D721Med (cell line): ENCODE results near the gene COL4A4.
"Not testable (repeated sequence)": the region's sequence is repeated elsewhere in the genome, so short reads cannot be mapped to it uniquely, and the experiment has no call there.

Experiments
- DNase-seq: peaks from one replicate; pipeline ENCODE4 v3.0.0; 2011; ENCODE audit warnings: low spot score; ENCODE audit not compliant: insufficient read length
- FAIRE-seq: peaks from 2 replicates; lab custom pipeline; 2011; peaks lifted over from hg19 to GRCh38; lab: Jason Lieb, UNC
- TF ChIP-seq, protein P1 (sequence below): IDR thresholded peaks from 2 replicates; pipeline ENCODE4 v1.5.1; 2012; ENCODE audit warnings: mild to moderate bottlenecking, control low read depth; ENCODE audit not compliant: insufficient read depth; ENCODE audit errors: missing control alignments

The COL4A4 gene

DNA sequence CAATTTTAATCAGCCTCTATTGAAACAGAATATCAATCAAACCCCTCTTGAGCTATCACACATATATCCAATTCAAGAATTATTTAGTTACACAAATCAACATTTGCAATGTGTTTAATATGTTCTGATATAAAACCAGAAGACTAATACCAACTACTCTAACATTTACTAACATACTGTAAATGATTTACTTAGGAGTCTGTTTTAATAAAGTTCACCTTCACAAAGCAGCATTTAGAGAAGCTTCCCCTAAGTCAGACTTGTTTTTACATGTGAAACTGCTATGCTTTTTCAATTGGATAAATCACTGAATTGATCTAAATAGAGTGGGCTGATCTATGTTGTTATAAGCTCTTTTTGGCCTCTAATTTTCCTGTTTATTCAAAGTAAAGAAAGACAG lies 18.8 kb upstream of the COL4A4 start:
- TF ChIP-seq, protein P1, sequence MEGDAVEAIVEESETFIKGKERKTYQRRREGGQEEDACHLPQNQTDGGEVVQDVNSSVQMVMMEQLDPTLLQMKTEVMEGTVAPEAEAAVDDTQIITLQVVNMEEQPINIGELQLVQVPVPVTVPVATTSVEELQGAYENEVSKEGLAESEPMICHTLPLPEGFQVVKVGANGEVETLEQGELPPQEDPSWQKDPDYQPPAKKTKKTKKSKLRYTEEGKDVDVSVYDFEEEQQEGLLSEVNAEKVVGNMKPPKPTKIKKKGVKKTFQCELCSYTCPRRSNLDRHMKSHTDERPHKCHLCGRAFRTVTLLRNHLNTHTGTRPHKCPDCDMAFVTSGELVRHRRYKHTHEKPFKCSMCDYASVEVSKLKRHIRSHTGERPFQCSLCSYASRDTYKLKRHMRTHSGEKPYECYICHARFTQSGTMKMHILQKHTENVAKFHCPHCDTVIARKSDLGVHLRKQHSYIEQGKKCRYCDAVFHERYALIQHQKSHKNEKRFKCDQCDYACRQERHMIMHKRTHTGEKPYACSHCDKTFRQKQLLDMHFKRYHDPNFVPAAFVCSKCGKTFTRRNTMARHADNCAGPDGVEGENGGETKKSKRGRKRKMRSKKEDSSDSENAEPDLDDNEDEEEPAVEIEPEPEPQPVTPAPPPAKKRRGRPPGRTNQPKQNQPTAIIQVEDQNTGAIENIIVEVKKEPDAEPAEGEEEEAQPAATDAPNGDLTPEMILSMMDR: no peak
- DNase-seq (no peak), FAIRE-seq (no peak)

DNA sequence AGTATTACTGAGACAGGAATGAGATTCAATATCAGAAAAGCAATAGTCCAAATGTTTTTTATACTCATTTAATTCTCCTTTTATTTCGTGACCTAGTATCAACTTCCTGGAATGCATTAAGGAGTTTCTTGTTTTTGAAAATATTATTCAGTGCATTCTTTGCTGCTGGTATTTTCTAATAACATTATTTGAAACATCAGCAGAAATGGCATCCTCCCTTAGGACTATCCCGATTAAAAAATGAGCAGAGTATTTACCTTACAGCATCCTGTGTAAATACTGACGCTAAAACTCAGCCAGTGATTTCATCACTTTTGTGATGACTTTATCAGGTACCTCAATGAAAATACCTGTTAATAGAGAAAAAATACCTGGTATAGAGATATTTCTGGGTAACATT lies 16.8 kb upstream of the COL4A4 start:
- TF ChIP-seq, protein P1: no peak
- FAIRE-seq (no peak), DNase-seq (no peak)

DNA sequence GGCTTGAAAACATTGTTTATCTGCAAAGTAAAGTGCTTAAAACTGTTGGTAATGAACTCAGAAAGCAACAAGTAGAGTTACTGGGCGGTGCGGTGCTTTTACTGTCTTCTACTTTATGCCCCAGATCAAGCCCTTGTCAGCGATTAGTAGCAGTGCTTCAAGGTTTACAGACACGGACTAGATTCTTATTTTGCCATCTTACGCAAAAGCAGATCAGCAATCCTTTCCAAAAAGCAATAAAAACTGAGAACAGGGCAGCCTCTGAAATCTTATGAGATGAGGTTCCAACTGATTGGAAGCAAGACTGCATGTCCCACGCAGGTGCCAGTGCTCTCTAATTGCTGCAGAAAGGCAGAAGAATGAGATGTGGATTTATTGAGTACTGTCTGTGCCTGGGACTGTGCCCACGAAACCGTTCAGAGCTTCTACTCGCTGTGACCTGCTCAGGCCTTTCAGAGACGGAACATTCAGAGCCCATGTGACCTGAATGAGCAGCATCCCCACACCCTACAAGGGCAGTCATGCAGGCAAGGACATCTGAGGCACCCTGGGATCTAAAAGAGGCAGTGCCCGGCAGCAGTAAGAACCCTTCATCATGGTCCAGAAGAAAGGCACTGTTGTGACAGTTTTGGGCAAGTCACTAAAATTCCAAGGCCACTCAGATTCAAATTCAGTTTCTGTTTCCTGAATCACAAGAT lies 16.1 kb upstream of the COL4A4 start:
- DNase-seq (no peak), FAIRE-seq (no peak)
- TF ChIP-seq, protein P1: no peak

DNA sequence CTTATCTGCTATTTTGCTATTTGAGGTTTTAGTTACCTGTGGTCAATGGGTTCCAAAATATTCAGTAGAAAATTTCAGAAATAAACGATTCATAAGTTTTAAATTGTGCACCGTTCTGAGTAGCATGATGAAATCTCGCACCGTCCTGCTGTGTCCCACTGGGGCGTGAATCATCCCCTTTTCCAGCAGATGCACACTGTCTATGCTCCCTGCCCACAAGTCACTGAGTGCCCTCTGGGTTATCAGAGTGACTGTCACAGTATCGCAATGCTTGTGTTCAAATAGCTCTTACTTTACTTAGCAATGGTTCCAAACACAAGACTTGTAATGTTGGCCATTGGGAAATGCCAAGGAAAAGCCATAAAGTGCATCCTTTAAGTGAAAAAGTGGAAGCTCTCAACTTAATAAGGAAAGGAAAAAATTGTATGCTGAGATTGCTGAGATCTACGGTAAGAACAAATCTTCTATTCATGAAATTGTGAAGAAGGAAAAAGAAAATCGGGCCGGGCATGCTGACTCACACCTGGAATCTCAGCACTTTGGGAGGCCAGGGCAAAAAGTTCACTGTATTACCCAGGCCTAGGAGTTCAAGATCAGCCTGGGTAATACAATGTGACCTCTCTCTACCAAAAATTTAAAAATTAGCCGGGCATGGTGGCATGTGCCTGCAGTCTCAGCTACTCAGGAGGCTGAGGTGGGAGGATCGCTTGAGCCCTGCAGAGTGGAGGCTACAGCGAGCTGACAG lies 13.8 kb upstream of the COL4A4 start:
- no peak for FAIRE-seq
- no peak for DNase-seq

DNA sequence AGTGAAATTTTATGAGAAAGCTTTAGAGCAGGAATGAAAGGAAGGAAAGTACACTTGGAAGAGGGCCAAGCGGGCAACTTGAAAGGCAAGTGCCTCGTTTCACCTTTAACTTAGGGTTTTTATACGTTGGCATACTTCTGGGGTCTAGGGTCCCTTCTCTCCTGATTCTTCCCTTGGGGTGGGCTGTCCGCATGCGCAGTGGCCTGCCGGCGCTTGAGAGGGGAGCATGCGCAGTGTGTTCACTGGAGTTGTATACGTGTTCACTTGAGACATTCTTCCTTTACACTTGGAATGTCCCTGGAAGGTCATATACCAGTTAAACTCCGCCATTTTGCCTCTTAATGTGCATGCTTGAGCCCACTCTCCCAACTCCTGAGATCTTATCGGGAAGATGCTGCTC lies 7.8 kb upstream of the COL4A4 start:
- FAIRE-seq, DNase-seq: not testable (repeated sequence)

More for the DNA sequence above, 13.8 kb upstream of the COL4A4 start:
- TF ChIP-seq, protein P1: no peak

DNA sequence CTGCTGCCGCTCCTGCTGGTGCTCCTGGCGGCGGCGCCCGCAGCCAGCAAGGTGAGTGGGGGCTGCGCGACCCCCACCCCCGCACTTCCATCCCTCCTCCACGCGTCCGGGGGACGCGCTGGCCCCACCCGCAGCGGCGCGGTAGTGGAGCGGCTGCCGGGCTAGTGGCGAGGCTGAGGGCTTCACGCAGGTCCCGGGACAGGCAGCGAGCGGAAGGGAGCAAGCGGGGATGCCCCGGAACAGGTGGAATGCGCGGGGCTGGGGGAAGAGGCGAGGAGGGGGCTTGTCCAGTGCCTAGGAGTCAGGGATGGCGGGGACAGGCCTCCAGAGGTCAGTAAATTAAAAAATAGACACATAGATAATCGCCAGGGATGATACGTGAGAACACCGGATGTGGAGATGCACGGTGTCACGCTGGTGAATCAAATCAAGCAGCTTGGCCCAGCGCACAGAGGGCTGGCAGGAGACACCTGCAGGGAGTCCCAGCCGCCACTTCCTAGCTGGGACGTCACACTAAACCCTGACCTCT lies 822 bp upstream of the COL4A4 start:
- TF ChIP-seq, protein P1: no peak
- DNase-seq (no peak), FAIRE-seq (no peak)

DNA sequence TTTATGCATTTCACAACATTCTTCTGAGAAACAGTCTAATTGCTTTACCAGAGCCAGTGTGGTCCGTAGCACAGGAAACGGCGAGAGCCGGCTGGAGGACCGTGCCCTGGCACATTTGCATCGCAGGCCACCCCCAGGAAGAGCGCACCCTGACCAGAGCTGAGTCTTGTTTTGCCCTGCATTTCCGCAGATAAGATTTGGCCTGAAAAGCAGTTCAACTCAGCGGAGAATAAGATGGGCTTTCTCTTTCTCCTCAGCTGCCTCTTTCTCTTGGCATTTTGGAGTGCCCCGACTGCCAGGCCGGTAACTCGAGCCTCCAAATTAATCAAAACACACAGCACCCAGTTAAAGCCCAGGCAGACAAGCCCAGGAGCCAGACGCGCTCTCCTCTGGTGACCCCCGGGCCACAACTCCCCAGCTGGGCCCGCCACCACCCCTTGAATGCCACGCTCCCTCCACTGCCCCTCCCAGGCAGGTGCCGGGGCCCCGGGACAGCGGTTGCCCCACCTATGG lies 464 bp downstream of the COL4A4 start:
- TF ChIP-seq, protein P1: no peak
- no peak for FAIRE-seq
- DNase-seq: no peak
